Renal pelvis (tissue), 12 donors: ENCODE data around the gene NIM1K. TPM values are rescaled to one million over a fixed set of nuclear protein-coding genes. Genes with fewer than 3 reads are reported as not detected.
"Not testable (repeated sequence)": the region's sequence is repeated elsewhere in the genome, so short reads cannot be mapped to it uniquely, and the experiment has no call there.

Experiments
- DNase-seq: peaks from one replicate; pipeline ENCODE4 v3.0.0-alpha.2; 2013
- long read RNA-seq, 16 experiments: transcript quantifications; one replicate each; lab custom pipeline, GENCODE V29; 2026
- polyA plus RNA-seq, 3 donors: library from polyadenylated mRNA; unstranded; fragments of 120-200 nt; gene quantifications; one replicate each; pipeline ENCODE4 v1.2.1, GENCODE V29; 2013; ENCODE audit not compliant: insufficient read length in 3 of 3

Gene NIM1K
- under 1 TPM; 0.53 to 0.73 (median 0.62) TPM for polyA plus RNA-seq
- long read RNA-seq, donor 1, partial matches to known transcripts, result 17 of 27 reads
- long read RNA-seq, donor 1, other reads (novel, unspliced or antisense), result 10 of 27 reads
- long read RNA-seq, donor 2, result 0 reads
- long read RNA-seq, donor 3, result 0 reads
- long read RNA-seq, donor 4, result 0 reads
- long read RNA-seq, donor 5, result 0 reads
- long read RNA-seq, donor 6, result 0 reads
- long read RNA-seq, donor 7, result 0 reads
- long read RNA-seq, donor 8, result 0 reads
- long read RNA-seq, donor 9, result 0 reads
- long read RNA-seq, donor 10, result 0 reads
- long read RNA-seq, donor 11, result 0 reads
- long read RNA-seq, donor 12, result 0 reads
- long read RNA-seq, donor 13, result 0 reads
- long read RNA-seq, donor 14, partial matches to known transcripts, result 43 of 54 reads
- long read RNA-seq, donor 14, other reads (novel, unspliced or antisense), result 11 of 54 reads
- long read RNA-seq, donor 15, result 0 reads
- long read RNA-seq, donor 16, result 0 reads

GRCh38 chr5:43191740-43192557 lies at the start of gene NIM1K:
NIM1K (plus strand) TSS chr5:43192225; CDS start chr5:43245776, 53,551 bp downstream.
- DNase-seq, result peak; percentile 50

GRCh38 chr5:43145071-43145470 lies 47.0 kb upstream of the NIM1K start:
- DNase-seq, result no peak

GRCh38 chr5:43146958-43147357 lies 45.1 kb upstream of the NIM1K start:
- DNase-seq, result no peak

- DNase-seq, result no peak
Measured at GRCh38 chr5:43148417-43148816, 43.6 kb upstream of the NIM1K start.

- DNase-seq, result no peak
Measured at GRCh38 chr5:43149231-43149630, 42.8 kb upstream of the NIM1K start.

GRCh38 chr5:43150075-43150474 lies 42.0 kb upstream of the NIM1K start:
- DNase-seq, result no peak

- no peak for DNase-seq
Measured at GRCh38 chr5:43150748-43151147, 41.3 kb upstream of the NIM1K start.

- no peak for DNase-seq
Measured at GRCh38 chr5:43152946-43153345, 39.1 kb upstream of the NIM1K start.

GRCh38 chr5:43154469-43154868 lies 37.6 kb upstream of the NIM1K start:
- DNase-seq, result no peak

- no peak for DNase-seq
Measured at GRCh38 chr5:43155394-43156096, 36.5 kb upstream of the NIM1K start.

GRCh38 chr5:43156388-43156787 lies 35.6 kb upstream of the NIM1K start:
- DNase-seq, result no peak

- no peak for DNase-seq
Measured at GRCh38 chr5:43157068-43157467, 35.0 kb upstream of the NIM1K start.

GRCh38 chr5:43161244-43161643 lies 30.8 kb upstream of the NIM1K start:
- DNase-seq, result no peak

GRCh38 chr5:43164801-43165200 lies 27.2 kb upstream of the NIM1K start:
- DNase-seq, result not testable (repeated sequence)

- DNase-seq, result no peak
Measured at GRCh38 chr5:43165323-43165722, 26.7 kb upstream of the NIM1K start.

GRCh38 chr5:43168175-43168574 lies 23.9 kb upstream of the NIM1K start:
- no peak for DNase-seq

- DNase-seq, result no peak
Measured at GRCh38 chr5:43171451-43171850, 20.6 kb upstream of the NIM1K start.

- no peak for DNase-seq
Measured at GRCh38 chr5:43171926-43172325, 20.1 kb upstream of the NIM1K start.

GRCh38 chr5:43172779-43173178 lies 19.2 kb upstream of the NIM1K start:
- DNase-seq, result no peak

- DNase-seq, result no peak
Measured at GRCh38 chr5:43174586-43174985, 17.4 kb upstream of the NIM1K start.

GRCh38 chr5:43179836-43180235 lies 12.2 kb upstream of the NIM1K start:
- DNase-seq, result no peak

GRCh38 chr5:43182421-43182820 lies 9.6 kb upstream of the NIM1K start:
- no peak for DNase-seq
